IPS DF 4.7 (cell line): Measurements from ENCODE around the gene NHS.
A peak's percentile ranks its signal among the peaks of the same experiment; 100 is the strongest.

Experiments used
- DNase-seq: peaks from one replicate; pipeline ENCODE4 v3.0.0-alpha.2; 2013; ENCODE audit warnings: low spot score; ENCODE audit errors: extremely low read depth

The NHS gene

GRCh38 chrX:17725181-17725580, 350.2 kb downstream of the NHS start:
- DNase-seq = no peak

- no peak for DNase-seq
Observed at GRCh38 chrX:17732138-17732783, 357.3 kb downstream of the NHS start.

GRCh38 chrX:17735406-17735805, 360.4 kb downstream of the NHS start:
- no peak for DNase-seq

GRCh38 chrX:17736478-17736855, 361.5 kb downstream of the NHS start:
- no peak for DNase-seq

- DNase-seq = peak; percentile 49
Observed at GRCh38 chrX:17736856-17737709, 362.1 kb downstream of the NHS start, which contains the start of gene SCML1. Gene SCML1 (plus strand): TSS chrX:17737493. CDS start chrX:17744187, 6,694 bp downstream.

- DNase-seq = no peak
Observed at GRCh38 chrX:17737710-17737985, 362.6 kb downstream of the NHS start.

- DNase-seq = no peak
Observed at GRCh38 chrX:17737986-17738713, 363.1 kb downstream of the NHS start.

- no peak for DNase-seq
Observed at GRCh38 chrX:17738737-17739535, 363.9 kb downstream of the NHS start.

- DNase-seq = no peak
Observed at GRCh38 chrX:17740137-17741122, 365.4 kb downstream of the NHS start.

GRCh38 chrX:17741123-17741511, 366.1 kb downstream of the NHS start:
- no peak for DNase-seq

GRCh38 chrX:17743913-17744312, 368.9 kb downstream of the NHS start:
- DNase-seq = no peak

- DNase-seq = no peak
Observed at GRCh38 chrX:17744896-17745523, 370.0 kb downstream of the NHS start.

- no peak for DNase-seq
Observed at GRCh38 chrX:17747692-17748091, 372.7 kb downstream of the NHS start.

GRCh38 chrX:17748684-17749083, 373.7 kb downstream of the NHS start:
- DNase-seq = no peak

GRCh38 chrX:17750436-17750835, 375.4 kb downstream of the NHS start:
- no peak for DNase-seq

GRCh38 chrX:17758382-17758781, 383.4 kb downstream of the NHS start:
- no peak for DNase-seq

GRCh38 chrX:17759990-17760389, 385.0 kb downstream of the NHS start:
- DNase-seq = no peak

GRCh38 chrX:17767734-17768133, 392.7 kb downstream of the NHS start:
- DNase-seq = no peak

GRCh38 chrX:17768997-17769396, 394.0 kb downstream of the NHS start:
- DNase-seq = no peak

- DNase-seq = no peak
Observed at GRCh38 chrX:17769701-17770269, 394.8 kb downstream of the NHS start.
